ENCODE data around the gene HAND1.

HAND1 gene

GRCh38 chr5:154498994-154499393 is 21.0 kb upstream of the HAND1 start:
- no peak overlapping the region for H3K4me3 ChIP-seq (replicated peaks in 1 of 2; ENCODE audit: low read depth in 2 of 2, low read length in 2 of 2)
- no peak for DNase-seq (ENCODE audit: low read depth in 2 of 2)
- no peak for TF ChIP-seq CTCF (IDR thresholded peaks at IDR 0.05; ENCODE audit: low read depth, low read length)

- no peak overlapping the region for H3K4me3 ChIP-seq (replicated peaks in 1 of 2; ENCODE audit: low read depth in 2 of 2, low read length in 2 of 2)
- TF ChIP-seq CTCF (IDR thresholded peaks at IDR 0.05; ENCODE audit: low read depth, low read length) = no peak
- DNase-seq (ENCODE audit: low read depth in 2 of 2) = no peak
Observed at GRCh38 chr5:154498591-154498990, 20.6 kb upstream of the HAND1 start.

- no peak for TF ChIP-seq CTCF (IDR thresholded peaks at IDR 0.05; ENCODE audit: low read depth, low read length)
- no peak for DNase-seq (ENCODE audit: low read depth in 2 of 2)
- H3K4me3 ChIP-seq (replicated peaks in 1 of 2; ENCODE audit: low read depth in 2 of 2, low read length in 2 of 2) = no peak overlapping the region
Observed at GRCh38 chr5:154494036-154494435, 16.0 kb upstream of the HAND1 start.

- H3K4me3 ChIP-seq (replicated peaks in 1 of 2; ENCODE audit: low read depth in 2 of 2, low read length in 2 of 2) = no peak overlapping the region
- no peak for TF ChIP-seq CTCF (IDR thresholded peaks at IDR 0.05; ENCODE audit: low read depth, low read length)
- no peak for DNase-seq (ENCODE audit: low read depth in 2 of 2)
Observed at GRCh38 chr5:154493274-154493673, 15.2 kb upstream of the HAND1 start.

GRCh38 chr5:154491941-154492340 is 13.9 kb upstream of the HAND1 start:
- TF ChIP-seq CTCF (IDR thresholded peaks at IDR 0.05; ENCODE audit: low read depth, low read length) = no peak
- no peak overlapping the region for H3K4me3 ChIP-seq (replicated peaks in 1 of 2; ENCODE audit: low read depth in 2 of 2, low read length in 2 of 2)
- no peak for DNase-seq (ENCODE audit: low read depth in 2 of 2)

- DNase-seq (ENCODE audit: low read depth in 2 of 2) = no peak
- no peak for TF ChIP-seq CTCF (IDR thresholded peaks at IDR 0.05; ENCODE audit: low read depth, low read length)
- H3K4me3 ChIP-seq (replicated peaks in 1 of 2; ENCODE audit: low read depth in 2 of 2, low read length in 2 of 2) = no peak overlapping the region
Observed at GRCh38 chr5:154487541-154487940, 9.5 kb upstream of the HAND1 start.

GRCh38 chr5:154486427-154486866 is 8.4 kb upstream of the HAND1 start:
- no peak for DNase-seq (ENCODE audit: low read depth in 2 of 2)
- TF ChIP-seq CTCF (IDR thresholded peaks at IDR 0.05; ENCODE audit: low read depth, low read length) = no peak
- no peak overlapping the region for H3K4me3 ChIP-seq (replicated peaks in 1 of 2; ENCODE audit: low read depth in 2 of 2, low read length in 2 of 2)
